Measurements from ENCODE around the gene TENM4.

DNA sequence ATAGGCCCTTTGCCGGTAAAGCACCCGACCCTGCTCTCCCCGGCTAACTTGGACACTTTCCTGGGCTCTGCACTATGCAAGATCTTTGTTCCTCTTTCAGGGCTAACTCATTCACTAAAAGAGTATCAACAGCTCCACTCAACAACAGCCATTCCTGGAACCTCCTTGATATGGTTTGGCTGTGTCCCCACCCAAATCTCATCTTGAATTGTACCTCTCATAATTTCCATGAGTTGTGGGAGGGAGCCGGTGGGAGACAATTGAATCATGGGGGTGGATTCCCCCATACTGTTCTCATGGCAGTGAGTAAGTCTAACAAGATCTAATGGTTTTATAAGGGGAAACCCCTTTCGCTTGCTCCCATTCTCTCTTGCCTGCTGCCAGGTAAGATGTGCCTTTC, 330.0 kb downstream of the TENM4 start:
- TF ChIP-seq TARDBP (IDR thresholded peaks at IDR 0.05) (no peak), SUZ12 (IDR thresholded peaks at IDR 0.05) (no peak), BHLHE40 (IDR thresholded peaks at IDR 0.05; ENCODE audit: borderline replicate concordance) (no peak), LEF1 (IDR thresholded peaks at IDR 0.05; ENCODE audit: borderline replicate concordance) (no peak), HDGF (IDR thresholded peaks at IDR 0.05; ENCODE audit: borderline replicate concordance) (no peak), FOXK2 (IDR thresholded peaks at IDR 0.05) (no peak), NFRKB (IDR thresholded peaks at IDR 0.05) (no peak), CTBP1 (IDR thresholded peaks at IDR 0.05; ENCODE audit: borderline replicate concordance) (no peak), ELF4 (IDR thresholded peaks at IDR 0.05) (no peak), L3MBTL2 (conservative IDR thresholded peaks at IDR 0.05) (no peak)

Data from HEK293T (cell line).